Lung (tissue), 12 donors: ENCODE measurements around the gene BBS9. TPM values are rescaled to one million over a fixed set of nuclear protein-coding genes. Genes with fewer than 3 reads are reported as not detected.
A peak's percentile ranks its signal among the peaks of the same experiment; 100 is the strongest.

Source experiments
- ATAC-seq: fragments of 200-7000 bp; cut with Tn5 transposase; one replicate; pipeline ENCODE4 v1.9.1; 2020; ENCODE audit warnings: moderate number of reproducible peaks; ENCODE audit not compliant: insufficient read depth, low FRiP score
- DNase-seq, 3 donors: peaks; one replicate each; pipeline ENCODE4 v3.0.0-alpha.2; 2013 to 2017
- H3K27ac ChIP-seq, 2 donors: one replicate each; pipeline ENCODE4 v1.5.1; 2013; ENCODE audit warnings: mild to moderate bottlenecking in 2 of 2, moderate library complexity in 2 of 2, control low read depth in 1 of 2, inconsistent platforms in 1 of 2, low read depth in 1 of 2, low read length in 1 of 2
- H3K27me3 ChIP-seq, 3 donors: one replicate each; pipeline ENCODE4 v1.5.1; 2013; ENCODE audit warnings: low read length in 2 of 3; ENCODE audit not compliant: control insufficient read depth in 3 of 3, insufficient read depth in 3 of 3
- H3K36me3 ChIP-seq, 4 donors: one replicate each; pipeline ENCODE4 v1.5.1; 2013; ENCODE audit warnings: low read length in 4 of 4, mild to moderate bottlenecking in 1 of 4, moderate library complexity in 1 of 4; ENCODE audit not compliant: control insufficient read depth in 4 of 4, insufficient read depth in 4 of 4
- H3K4me1 ChIP-seq, 5 donors: one replicate each; pipeline ENCODE4 v1.5.1; 2013; ENCODE audit warnings: low read length in 5 of 5, mild to moderate bottlenecking in 2 of 5, moderate library complexity in 1 of 5; ENCODE audit not compliant: control insufficient read depth in 5 of 5, insufficient read depth in 5 of 5
- H3K4me3 ChIP-seq: one replicate; pipeline ENCODE4 v1.5.1; 2013; ENCODE audit warnings: mild to moderate bottlenecking, control low read depth, moderate library complexity
- H3K9ac ChIP-seq, 2 donors: one replicate each; pipeline ENCODE4 v1.5.1; 2013; ENCODE audit warnings: low read length in 2 of 2, control low read depth in 1 of 2; ENCODE audit not compliant: insufficient read depth in 1 of 2
- H3K9me3 ChIP-seq, 4 donors: one replicate each; pipeline ENCODE4 v1.5.1; 2013; ENCODE audit warnings: low read length in 3 of 4, mild to moderate bottlenecking in 1 of 4, moderate library complexity in 1 of 4; ENCODE audit not compliant: control insufficient read depth in 4 of 4, insufficient read depth in 3 of 4
- WGBS, 2 donors: extraction: QIAGEN DNeasy Blood & Tissue Kit; methylation state at CpG; one replicate each; pipeline ENCODE4 v1.1.7; 2013; 5-methylcytosine and 5-hydroxymethylcytosine counted together
- polyA plus RNA-seq, 2 donors: library from polyadenylated mRNA; stranded (reverse); fragments of 200-250 nt; gene quantifications; one replicate each; pipeline ENCODE4 v1.2.1, GENCODE V29; 2013
- total RNA-seq, 2 donors: library from RNA; depleted of rRNA in 1 of 2; stranded (reverse); fragments of >200 nt in 1 of 2; gene quantifications; one replicate each; pipeline ENCODE4 v1.2.1, GENCODE V29; 2014 to 2021
- TF ChIP-seq, protein P1 (sequence below): IDR thresholded peaks from 2 replicates; pipeline ENCODE4 v1.5.1; 2012; ENCODE audit warnings: mild to moderate bottlenecking; ENCODE audit errors: control extremely low read depth, extremely low read depth
- donor health status: control.
- donor health status: control.
- donor health status: Bipolar disorder and iron deficiency.
- donor health status: healthy.
- donor health status: DM: yes; HTN: yes; CAD: no.

BBS9 gene
- total and polyA plus RNA-seq, 4 donors: 3.5 to 65.0 (median 15.2) TPM

DNA sequence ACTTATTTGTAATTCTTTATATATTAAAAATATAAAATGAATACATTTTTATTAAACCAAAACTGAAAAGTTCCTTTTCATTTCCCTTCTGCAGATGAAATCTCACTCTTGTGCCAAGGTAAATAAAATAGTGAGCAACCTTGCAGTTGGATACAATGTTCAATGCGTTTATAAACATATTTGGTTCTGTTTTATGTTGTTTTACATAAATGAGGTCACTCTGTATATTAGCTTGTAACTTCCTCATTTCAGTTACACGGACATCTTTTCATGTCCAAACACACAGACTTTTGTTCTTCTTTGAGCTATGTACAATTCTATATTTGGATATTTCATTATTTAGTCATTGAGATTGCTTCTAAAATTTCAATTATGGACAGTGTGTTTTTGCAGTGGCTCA lies 107.7 kb downstream of the BBS9 start:
- Histone ChIP-seq H3K4me3 (no peak overlapping the region), H3K27ac (no peak overlapping the region), H3K9ac (no peak overlapping the region), H3K9me3 (no peaks in the 10 kb centered on the region), H3K4me1 (peaks cover 0 to 7% (median 2%) of the 10 kb centered on the region in 5 donors), H3K27me3 (no peaks in the 10 kb centered on the region), H3K36me3 (no peaks in the 10 kb centered on the region)
- DNase-seq (no peak), ATAC-seq (no peak)
- TF ChIP-seq, protein P1, sequence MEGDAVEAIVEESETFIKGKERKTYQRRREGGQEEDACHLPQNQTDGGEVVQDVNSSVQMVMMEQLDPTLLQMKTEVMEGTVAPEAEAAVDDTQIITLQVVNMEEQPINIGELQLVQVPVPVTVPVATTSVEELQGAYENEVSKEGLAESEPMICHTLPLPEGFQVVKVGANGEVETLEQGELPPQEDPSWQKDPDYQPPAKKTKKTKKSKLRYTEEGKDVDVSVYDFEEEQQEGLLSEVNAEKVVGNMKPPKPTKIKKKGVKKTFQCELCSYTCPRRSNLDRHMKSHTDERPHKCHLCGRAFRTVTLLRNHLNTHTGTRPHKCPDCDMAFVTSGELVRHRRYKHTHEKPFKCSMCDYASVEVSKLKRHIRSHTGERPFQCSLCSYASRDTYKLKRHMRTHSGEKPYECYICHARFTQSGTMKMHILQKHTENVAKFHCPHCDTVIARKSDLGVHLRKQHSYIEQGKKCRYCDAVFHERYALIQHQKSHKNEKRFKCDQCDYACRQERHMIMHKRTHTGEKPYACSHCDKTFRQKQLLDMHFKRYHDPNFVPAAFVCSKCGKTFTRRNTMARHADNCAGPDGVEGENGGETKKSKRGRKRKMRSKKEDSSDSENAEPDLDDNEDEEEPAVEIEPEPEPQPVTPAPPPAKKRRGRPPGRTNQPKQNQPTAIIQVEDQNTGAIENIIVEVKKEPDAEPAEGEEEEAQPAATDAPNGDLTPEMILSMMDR: no peak
- 48 to 56% methylated on average over 2 of the region's 2 CpGs for WGBS, 2 donors

DNA sequence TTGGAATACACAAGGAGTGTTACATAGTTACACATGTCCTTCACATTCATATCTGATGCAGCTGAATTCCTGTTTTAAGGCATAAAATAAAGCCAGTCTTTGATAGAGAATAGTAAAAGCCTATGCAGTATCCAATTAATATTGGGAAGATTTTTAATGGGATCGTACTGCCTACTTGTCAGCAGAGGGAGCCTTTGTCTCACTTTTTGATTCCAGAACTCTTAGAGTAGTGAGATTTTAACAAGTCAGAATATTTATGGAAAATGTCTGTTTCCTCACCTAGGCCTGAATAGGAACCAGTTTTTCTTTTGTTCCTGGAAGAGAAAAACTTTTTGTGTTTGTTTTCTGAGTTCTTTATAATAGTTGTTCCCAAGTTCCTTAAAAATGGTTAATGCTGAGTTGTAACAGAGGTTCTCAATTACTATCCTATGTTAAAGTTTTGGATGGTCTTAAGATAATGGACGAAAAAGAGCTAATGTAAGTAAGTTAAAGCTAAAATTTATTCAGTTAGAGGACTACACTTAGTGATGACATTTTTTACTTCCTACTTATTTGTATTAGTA lies 114.0 kb downstream of the BBS9 start:
- TF ChIP-seq, protein P1: peak; percentile 39
- H3K27me3 ChIP-seq: no peaks in the 10 kb centered on the region
- H3K9ac ChIP-seq: no peak overlapping the region
- WGBS, 2 donors: 48 to 50% methylated on average over 2 of the region's 2 CpGs
- H3K27ac ChIP-seq: no peak overlapping the region
- H3K36me3 ChIP-seq: no peaks in the 10 kb centered on the region
- no peak for ATAC-seq
- DNase-seq: peak in 2 of 3 donors; percentile 82 to 89
- H3K4me3 ChIP-seq: no peak overlapping the region
- peaks cover 0 to 2% (median 0%) of the 10 kb centered on the region in 5 donors for H3K4me1 ChIP-seq
- H3K9me3 ChIP-seq: no peaks in the 10 kb centered on the region

DNA sequence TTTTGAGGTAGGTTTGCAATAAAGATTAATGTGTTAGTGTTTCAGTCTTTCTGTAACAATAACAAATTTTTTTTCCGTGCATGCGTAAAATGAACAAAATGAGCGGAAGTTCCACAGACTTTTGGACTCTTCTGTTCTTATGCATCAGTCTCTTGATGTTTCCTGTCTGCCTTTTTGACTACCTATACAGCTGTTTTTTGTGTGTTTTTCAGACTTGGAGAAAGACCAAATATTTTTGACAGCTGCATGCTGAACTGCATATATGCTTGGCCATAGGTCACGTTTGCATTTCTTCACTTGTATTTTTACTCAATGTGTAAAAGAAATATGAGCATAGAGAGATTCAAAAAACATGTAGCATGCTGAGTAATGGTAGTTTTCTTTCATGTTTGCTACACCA lies 119.3 kb downstream of the BBS9 start:
- no peak overlapping the region for H3K9ac ChIP-seq
- H3K36me3 ChIP-seq: peaks cover 0 to 2% (median 0%) of the 10 kb centered on the region in 4 donors
- no peak for ATAC-seq
- peak in 2 of 3 donors; percentile 59 to 66 for DNase-seq
- TF ChIP-seq, protein P1: no peak
- peaks cover 0 to 23% (median 4%) of the 10 kb centered on the region in 5 donors for H3K4me1 ChIP-seq
- H3K27ac ChIP-seq: no peak overlapping the region
- no peak overlapping the region for H3K4me3 ChIP-seq
- peaks cover 0 to 1% (median 0%) of the 10 kb centered on the region in 4 donors for H3K9me3 ChIP-seq
- no peaks in the 10 kb centered on the region for H3K27me3 ChIP-seq
- WGBS, 2 donors: 88 to 93% methylated on average over 4 of the region's 4 CpGs

DNA sequence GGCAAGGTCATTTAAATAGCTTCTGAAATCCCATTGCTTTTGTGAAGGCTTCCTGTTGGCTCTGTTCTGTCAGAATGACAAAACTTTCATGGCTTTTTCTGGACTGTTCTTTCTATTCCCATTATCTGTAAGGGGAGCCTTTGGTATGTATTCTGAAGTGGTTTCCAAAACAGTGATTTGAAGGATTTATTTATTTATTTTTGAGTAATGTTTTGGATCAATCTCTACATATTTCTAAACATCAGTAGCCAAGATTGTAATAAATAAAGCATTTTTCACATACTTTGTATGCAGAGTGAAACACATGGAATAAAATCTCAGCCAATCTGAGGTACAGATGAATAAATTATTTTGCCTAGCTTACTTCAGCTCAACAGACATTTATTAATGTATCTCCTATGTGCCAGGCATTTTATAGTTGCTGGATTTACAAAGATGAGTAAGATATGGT lies 121.1 kb downstream of the BBS9 start:
- DNase-seq (peak in 2 of 3 donors; percentile 61 to 72), ATAC-seq (no peak)
- Histone ChIP-seq H3K9me3 (peaks cover 0 to 1% (median 0%) of the 10 kb centered on the region in 4 donors), H3K27me3 (no peaks in the 10 kb centered on the region), H3K9ac (no peak overlapping the region), H3K27ac (no peak overlapping the region), H3K36me3 (peaks cover 0 to 2% (median 0%) of the 10 kb centered on the region in 4 donors), H3K4me1 (peaks cover 0 to 26% (median 4%) of the 10 kb centered on the region in 5 donors), H3K4me3 (no peak overlapping the region)
- TF ChIP-seq, protein P1: no peak
